Activated naive CD4-positive, alpha-beta T cell treated with anti-CD3 and anti-CD28 coated beads, Interleukin-2, amount 50 U/mL, for 72 hours (primary cell): ENCODE results near the gene ZMYND15. TPM values are rescaled to one million over a fixed set of nuclear protein-coding genes. Genes with fewer than 3 reads are reported as not detected.
A peak's percentile ranks its signal among the peaks of the same experiment; 100 is the strongest.
"Not testable (repeated sequence)": the region's sequence is repeated elsewhere in the genome, so short reads cannot be mapped to it uniquely, and the experiment has no call there.

Experiments
- ATAC-seq, 2 donors: fragments of 150-1000 bp; cut with Tn5 transposase; 2 replicates each; pipeline ENCODE4 v1.10.0; 2021; ENCODE audit warnings: mild to moderate bottlenecking in 2 of 2, moderate library complexity in 2 of 2
- DNase-seq, 2 donors: peaks; one replicate each; pipeline ENCODE4 v3.0.0; 2021 to 2022; ENCODE audit warnings: low spot score in 2 of 2
- H3K27ac Mint-ChIP-seq, 2 donors: one replicate each; pipeline ENCODE4 v1.8.0; 2022; ENCODE audit warnings: mild to moderate bottlenecking in 2 of 2, mixed read lengths in 2 of 2
- H3K36me3 Mint-ChIP-seq, 2 donors: one replicate each; pipeline ENCODE4 v1.8.0; 2022; ENCODE audit warnings: mixed read lengths in 2 of 2
- H3K9me3 Mint-ChIP-seq, 2 donors: one replicate each; pipeline ENCODE4 v1.8.0; 2022; ENCODE audit warnings: mixed read lengths in 2 of 2
- total RNA-seq, 2 donors: library from RNA; stranded (reverse); gene quantifications; one replicate each; pipeline ENCODE4 v1.2.3, GENCODE V29; 2022

ZMYND15 gene
- total RNA-seq: under 1 TPM; 0.29 to 0.36 TPM

- peak; percentile 66 to 75 for ATAC-seq
- Mint-ChIP-seq H3K36me3 (no peaks in the 10 kb centered on the region), H3K9me3 (no peaks in the 10 kb centered on the region), H3K27ac (peak within 1 kb of the TSS in 1 of 2 donors; percentile 66)
- peak in 1 of 2 donors; percentile 50 for DNase-seq
These were observed at the start of gene ZMYND15, which contains the start of gene CXCL16 for GRCh38 chr17:4739122-4740024. Gene ZMYND15 (plus strand): TSS chr17:4739833. CDS start chr17:4740549, 716 bp downstream. Gene CXCL16 (minus strand): TSS chr17:4739928. CDS start chr17:4739339, 589 bp downstream.

GRCh38 chr17:4689872-4690271 is 49.8 kb upstream of the ZMYND15 start:
- peak overlapping the region; percentile 75 to 79 for H3K27ac Mint-ChIP-seq
- H3K36me3 Mint-ChIP-seq: peaks cover 10 to 51% of the 10 kb centered on the region in 2 donors
- H3K9me3 Mint-ChIP-seq, DNase-seq, ATAC-seq: not testable (repeated sequence)

- Mint-ChIP-seq H3K27ac (peak overlapping the region; percentile 7 to 45), H3K9me3 (no peaks in the 10 kb centered on the region), H3K36me3 (peaks cover 10 to 51% of the 10 kb centered on the region in 2 donors)
- peak in 1 of 2 donors; percentile 50 for ATAC-seq
- no peak for DNase-seq
These were observed 48.9 kb upstream of the ZMYND15 start for GRCh38 chr17:4690745-4691144.

- Mint-ChIP-seq H3K36me3 (peaks cover 10 to 44% of the 10 kb centered on the region in 2 donors), H3K9me3 (no peaks in the 10 kb centered on the region), H3K27ac (peak overlapping the region; percentile 7 to 65)
- DNase-seq: no peak
- no peak for ATAC-seq
These were observed 47.9 kb upstream of the ZMYND15 start for GRCh38 chr17:4691686-4692085.

GRCh38 chr17:4693416-4693815 is 46.2 kb upstream of the ZMYND15 start:
- ATAC-seq (no peak), DNase-seq (no peak)
- Mint-ChIP-seq H3K9me3 (no peaks in the 10 kb centered on the region), H3K36me3 (peaks cover 4 to 28% of the 10 kb centered on the region in 2 donors), H3K27ac (no peak overlapping the region)

- Mint-ChIP-seq H3K36me3 (peaks cover 0 to 1% of the 10 kb centered on the region in 2 donors), H3K27ac (peak overlapping the region; percentile 78 to 92), H3K9me3 (no peaks in the 10 kb centered on the region)
- peak; percentile 82 to 96 for ATAC-seq
- DNase-seq: peak in 1 of 2 donors; percentile 23
These were observed 43.2 kb upstream of the ZMYND15 start for GRCh38 chr17:4696437-4696805.

GRCh38 chr17:4699401-4700056 is 40.1 kb upstream of the ZMYND15 start:
- H3K27ac Mint-ChIP-seq, ATAC-seq, DNase-seq, H3K9me3 Mint-ChIP-seq: not testable (repeated sequence)
- peaks cover 13 to 19% of the 10 kb centered on the region in 2 donors for H3K36me3 Mint-ChIP-seq

- no peaks in the 10 kb centered on the region for H3K9me3 Mint-ChIP-seq
- H3K27ac Mint-ChIP-seq: no peak overlapping the region
- ATAC-seq (no peak), DNase-seq (no peak)
- peaks cover 16 to 31% of the 10 kb centered on the region in 2 donors for H3K36me3 Mint-ChIP-seq
These were observed 38.5 kb upstream of the ZMYND15 start for GRCh38 chr17:4701116-4701515.

- Mint-ChIP-seq H3K36me3 (peaks cover 18 to 33% of the 10 kb centered on the region in 2 donors), H3K27ac (peak overlapping the region; percentile 95 to 97), H3K9me3 (no peaks in the 10 kb centered on the region)
- DNase-seq: no peak
- ATAC-seq: no peak
These were observed 36.3 kb upstream of the ZMYND15 start for GRCh38 chr17:4703330-4703691.

GRCh38 chr17:4704574-4704907 is 35.1 kb upstream of the ZMYND15 start:
- not testable (repeated sequence) for ATAC-seq, DNase-seq, H3K9me3 Mint-ChIP-seq
- Mint-ChIP-seq H3K27ac (peak overlapping the region; percentile 94 to 97), H3K36me3 (peaks cover 18 to 33% of the 10 kb centered on the region in 2 donors)

GRCh38 chr17:4704991-4705390 is 34.6 kb upstream of the ZMYND15 start:
- no peak for ATAC-seq
- no peak for DNase-seq
- H3K36me3 Mint-ChIP-seq: peaks cover 18 to 33% of the 10 kb centered on the region in 2 donors

GRCh38 chr17:4706121-4706520 is 33.5 kb upstream of the ZMYND15 start:
- H3K9me3 Mint-ChIP-seq: no peaks in the 10 kb centered on the region
- H3K27ac Mint-ChIP-seq: peak overlapping the region; percentile 4 to 97
- ATAC-seq: no peak
- no peak for DNase-seq
- peaks cover 21 to 36% of the 10 kb centered on the region in 2 donors for H3K36me3 Mint-ChIP-seq

More at GRCh38 chr17:4704991-4705390, 34.6 kb upstream of the ZMYND15 start:
- Mint-ChIP-seq H3K9me3 (no peaks in the 10 kb centered on the region), H3K27ac (peak overlapping the region; percentile 94 to 97)

- Mint-ChIP-seq H3K27ac (peak overlapping the region in 1 of 2 donors; percentile 55), H3K36me3 (peaks cover 25 to 34% of the 10 kb centered on the region in 2 donors), H3K9me3 (no peaks in the 10 kb centered on the region)
- peak in 1 of 2 donors; percentile 72 for DNase-seq
- ATAC-seq: no peak
These were observed 31.2 kb upstream of the ZMYND15 start for GRCh38 chr17:4708436-4708835.

GRCh38 chr17:4709794-4710692 is 29.6 kb upstream of the ZMYND15 start, which contains the start of gene ARRB2:
Gene ARRB2 (plus strand): TSS chr17:4710632. CDS start chr17:4710722, 90 bp downstream.
- Mint-ChIP-seq H3K27ac (peak within 1 kb of the TSS; percentile 87 to 97), H3K36me3 (peaks cover 22 to 28% of the 10 kb centered on the region in 2 donors), H3K9me3 (no peaks in the 10 kb centered on the region)
- peak; percentile 96 to 98 for DNase-seq
- ATAC-seq: peak; percentile 83 to 85

GRCh38 chr17:4710693-4711634 is 28.7 kb upstream of the ZMYND15 start:
- ATAC-seq (peak in 1 of 2 donors; percentile 21), DNase-seq (peak in 1 of 2 donors; percentile 51)
- H3K36me3 Mint-ChIP-seq: peaks cover 23 to 26% of the 10 kb centered on the region in 2 donors
- peak overlapping the region; percentile 87 to 97 for H3K27ac Mint-ChIP-seq
- no peaks in the 10 kb centered on the region for H3K9me3 Mint-ChIP-seq
